PFSK-1 (cell line): ENCODE data around the gene EP400.

Source experiments
- FOXP2 ChIP-seq: optimal IDR thresholded peaks from 2 replicates; pipeline ENCODE3; 2011; ENCODE audit warnings: borderline replicate concordance, control low read depth, inconsistent platforms; ENCODE audit not compliant: insufficient read depth; ENCODE audit errors: extremely low read length, extremely low read depth
- POLR2AphosphoS5 ChIP-seq: IDR thresholded peaks from 2 replicates; pipeline ENCODE4 v1.6.1; 2012; ENCODE audit warnings: low read depth, mild to moderate bottlenecking, control low read depth, low read length, moderate library complexity
- REST ChIP-seq, 2 experiments: IDR thresholded peaks; 2 replicates each; pipeline versions ENCODE4 v1.6.1 to v1.8.0; 2011 to 2012; ENCODE audit warnings: low read depth in 2 of 2, low read length in 2 of 2, control low read depth in 1 of 2, inconsistent platforms in 1 of 2, mild to moderate bottlenecking in 1 of 2, moderate library complexity in 1 of 2; ENCODE audit not compliant: insufficient read depth in 1 of 2
- SIN3A ChIP-seq: IDR thresholded peaks from 2 replicates; pipeline ENCODE4 v1.6.1; 2012; ENCODE audit warnings: mild to moderate bottlenecking, low read length, moderate library complexity, borderline replicate concordance; ENCODE audit not compliant: insufficient read depth
- TAF1 ChIP-seq: IDR thresholded peaks from 2 replicates; pipeline ENCODE4 v1.6.1; 2012; ENCODE audit warnings: low read length, control low read depth, borderline replicate concordance; ENCODE audit not compliant: insufficient read depth

The EP400 gene

GRCh38 chr12:131928711-131929580 is 20.8 kb upstream of the EP400 start, which contains the start of gene PUS1:
Gene PUS1, plus strand, starts transcription at chr12:131929276. Its CDS starts 447 bp downstream, at chr12:131929723.
- TF ChIP-seq FOXP2 (peak; percentile 18), TAF1 (no peak), SIN3A (peak; percentile 99), POLR2AphosphoS5 (peak; percentile 97), REST (IDR thresholded peaks at IDR 0.05; ENCODE audit: insufficient read depth in 1 of 2, low read depth in 2 of 2, low read length in 2 of 2) (0 out of 4 replicates have a peak, but pooled peaks of 1 of the 2 experiments have one; percentile 39)

- TF ChIP-seq FOXP2 (no peak), REST (IDR thresholded peaks at IDR 0.05; ENCODE audit: insufficient read depth in 1 of 2, low read depth in 2 of 2, low read length in 2 of 2) (no peak), POLR2AphosphoS5 (0 out of 2 replicates have a peak, but pooled peaks have one; percentile 1), TAF1 (no peak), SIN3A (no peak)
Observed at GRCh38 chr12:131929581-131930456, 19.9 kb upstream of the EP400 start.

- TF ChIP-seq POLR2AphosphoS5 (no peak), FOXP2 (no peak), TAF1 (no peak), SIN3A (no peak), REST (IDR thresholded peaks at IDR 0.05; ENCODE audit: insufficient read depth in 1 of 2, low read depth in 2 of 2, low read length in 2 of 2) (no peak)
Observed at GRCh38 chr12:131930510-131930909, 19.2 kb upstream of the EP400 start.

GRCh38 chr12:131933387-131933786 is 16.4 kb upstream of the EP400 start:
- TF ChIP-seq FOXP2 = no peak
- no peak for TF ChIP-seq SIN3A
- TF ChIP-seq TAF1 = no peak
- TF ChIP-seq POLR2AphosphoS5 = no peak
- no peak for TF ChIP-seq REST (IDR thresholded peaks at IDR 0.05; ENCODE audit: insufficient read depth in 1 of 2, low read depth in 2 of 2, low read length in 2 of 2)
